ENCODE measurements around the gene ABCG5.

The ABCG5 gene

DNA sequence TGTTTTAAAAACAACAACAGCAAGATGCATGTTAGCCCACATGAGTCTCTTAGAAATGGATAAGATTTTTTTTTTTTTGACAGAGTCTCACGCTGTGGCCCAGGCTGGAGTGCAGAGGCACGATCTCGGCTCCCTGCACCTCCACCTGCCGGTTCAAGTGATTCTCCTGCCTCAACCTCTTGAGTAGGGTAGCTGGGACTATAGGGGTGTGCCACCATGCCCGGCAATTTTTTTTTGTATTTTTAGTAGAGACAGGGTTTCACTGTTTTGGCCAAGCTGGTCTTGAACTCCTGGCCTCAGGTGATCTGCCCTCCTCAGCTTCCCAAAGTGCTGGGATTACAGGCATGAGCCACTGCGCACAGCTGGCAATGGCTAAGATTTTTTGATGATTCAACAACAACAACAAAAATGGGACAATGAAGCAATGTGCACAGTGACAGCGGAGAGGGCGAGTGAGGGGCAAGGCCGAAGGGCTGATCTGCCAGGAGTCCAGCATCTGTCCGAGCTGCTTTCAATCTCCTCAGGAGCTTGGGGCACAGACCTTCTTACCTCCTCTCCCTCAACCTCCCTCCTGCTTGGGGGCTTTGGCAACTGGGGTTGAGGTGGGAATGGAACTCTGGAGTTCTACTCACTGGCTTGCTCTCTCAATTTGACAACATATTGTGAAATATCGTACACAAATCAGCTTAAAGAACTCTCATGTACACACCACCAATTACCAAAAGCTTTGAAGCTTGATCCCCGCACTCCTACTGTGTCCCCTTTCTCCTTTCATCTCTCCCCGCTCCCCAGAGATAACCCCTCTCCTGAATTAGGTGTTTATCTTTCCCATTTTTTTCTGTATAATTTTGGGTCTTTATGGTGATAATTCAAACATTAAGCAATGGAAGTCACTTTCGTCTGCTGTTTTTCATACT lies 3.6 kb upstream of the ABCG5 start:
- DNase-seq: no peak

GRCh38 chr2:43840965-43841364 lies 2.3 kb upstream of the ABCG5 start:
- no peak for DNase-seq

GRCh38 chr2:43839776-43840564 lies 1.3 kb upstream of the ABCG5 start:
- no peak for DNase-seq

GRCh38 chr2:43837831-43838559 lies 644 bp downstream of the ABCG5 start:
- DNase-seq: no peak

DNA sequence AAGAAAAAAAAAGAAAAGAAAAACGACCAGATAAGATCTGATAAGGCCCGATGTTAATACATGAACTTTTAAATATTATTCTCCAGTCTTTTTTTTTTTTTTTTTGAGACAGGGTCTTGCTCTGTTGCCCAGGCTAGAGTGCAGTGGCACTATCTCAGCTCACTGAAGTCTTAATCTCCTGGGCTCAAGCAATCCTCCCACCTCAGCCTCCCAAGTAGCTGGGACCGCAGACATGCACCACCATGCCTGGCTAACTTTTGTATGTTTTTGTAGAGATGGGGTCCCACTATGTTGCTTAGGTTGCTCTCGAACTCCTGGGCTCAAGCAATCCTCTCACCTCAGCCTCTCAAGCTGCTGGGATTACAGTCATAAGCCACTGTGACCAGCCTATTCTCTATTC lies 1.6 kb downstream of the ABCG5 start:
- DNase-seq: no peak

GRCh38 chr2:43832457-43832856 lies 6.2 kb downstream of the ABCG5 start:
- no peak for DNase-seq

DNA sequence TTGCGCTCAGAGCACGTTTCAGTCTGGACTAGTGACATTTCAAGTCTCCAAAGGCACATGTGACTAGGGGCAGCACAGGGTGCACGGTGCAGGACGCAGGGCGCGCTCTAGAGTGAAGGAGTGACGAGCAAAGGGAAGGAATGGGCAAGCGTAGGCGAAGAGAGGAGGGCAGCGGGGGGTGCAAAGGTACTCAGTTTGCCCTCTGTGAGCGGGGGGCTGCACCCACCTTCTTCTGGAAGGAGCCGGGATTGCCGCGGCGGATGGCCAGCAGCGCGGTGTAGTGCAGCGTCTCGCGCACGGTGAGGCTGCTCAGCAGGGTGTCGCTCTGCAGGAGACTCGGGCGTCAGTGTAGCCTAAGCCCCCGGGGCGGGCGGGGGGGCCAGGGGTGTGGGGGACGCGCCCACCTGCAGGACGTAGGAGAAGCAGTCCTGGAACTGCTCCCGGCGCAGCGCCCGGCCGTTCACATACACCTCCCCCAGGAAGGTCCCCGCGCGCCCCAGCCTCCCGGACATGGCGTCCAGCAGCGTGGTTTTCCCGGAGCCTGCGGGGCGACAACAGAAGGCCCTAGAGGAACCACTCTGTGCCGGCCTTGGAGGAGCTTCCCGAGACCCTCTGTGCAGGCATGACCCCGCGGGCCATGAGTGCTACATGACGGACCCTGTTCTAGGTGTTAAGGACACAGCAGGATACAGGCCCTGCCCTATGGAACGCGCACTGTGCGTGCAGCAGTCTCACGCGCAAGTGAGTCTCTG lies 6.9 kb downstream of the ABCG5 start:
- DNase-seq: no peak

GRCh38 chr2:43826305-43827250 lies 12.1 kb downstream of the ABCG5 start:
- DNase-seq: no peak

DNA sequence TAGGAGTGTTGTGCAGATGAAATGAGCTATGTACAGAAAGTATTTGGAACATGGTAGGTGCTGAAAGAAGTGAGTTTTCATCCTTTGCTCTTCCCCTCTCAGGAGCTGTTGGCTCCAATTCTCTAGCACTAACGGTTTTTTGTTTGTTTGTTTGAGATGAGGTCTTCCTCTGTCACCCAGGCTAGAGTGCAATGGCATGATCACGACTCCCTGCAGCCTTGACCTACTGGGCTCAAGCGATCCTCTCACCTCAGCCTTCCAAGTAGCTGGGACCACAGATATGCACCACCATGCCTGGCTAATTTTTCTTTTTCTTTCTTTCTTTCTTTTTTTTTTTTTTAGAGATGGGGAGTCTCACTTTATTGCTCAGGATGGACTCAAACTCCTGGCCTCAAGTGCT lies 12.8 kb downstream of the ABCG5 start:
- no peak for DNase-seq

- DNase-seq: no peak
Measured at GRCh38 chr2:43824951-43825493, 13.6 kb downstream of the ABCG5 start.

DNA sequence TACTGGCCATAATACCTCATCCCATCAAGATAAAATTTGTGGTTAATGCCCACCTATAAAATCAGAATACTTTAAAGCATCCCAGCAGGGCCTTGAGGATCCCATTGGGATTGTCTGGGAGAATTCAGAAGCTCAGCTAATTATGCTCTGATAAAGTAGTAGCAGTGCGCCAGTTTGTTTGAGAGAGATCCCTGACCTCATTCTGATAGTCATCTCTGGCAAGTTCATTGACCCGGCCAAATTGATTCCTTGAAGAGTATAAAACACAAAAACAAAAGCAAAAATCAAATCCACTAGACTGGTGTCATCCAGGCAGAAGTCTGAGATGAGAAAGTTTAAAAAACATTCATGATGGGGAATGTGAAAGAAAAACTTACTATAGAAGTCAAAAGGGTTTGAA lies 14.1 kb downstream of the ABCG5 start:
- no peak for DNase-seq

DNA sequence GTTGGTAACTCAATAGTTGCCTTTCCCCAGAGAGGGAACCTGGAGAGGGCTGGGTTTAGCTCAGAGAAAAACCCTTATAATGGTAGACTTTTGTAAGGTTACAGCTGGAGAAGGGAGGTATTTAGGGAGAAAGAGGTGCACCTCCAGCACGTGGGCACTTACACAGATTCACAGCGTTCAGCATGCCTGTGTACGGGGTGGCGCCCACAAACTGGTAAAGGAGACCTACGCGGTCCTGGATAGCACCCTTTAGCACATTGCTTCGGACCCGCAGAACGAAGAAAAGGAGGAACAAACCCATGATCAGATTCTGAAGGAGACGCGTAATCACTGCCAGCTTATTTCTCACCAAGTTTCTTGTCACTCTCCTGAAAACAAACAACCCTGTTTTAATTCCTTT lies 14.9 kb downstream of the ABCG5 start:
- no peak for DNase-seq

- DNase-seq: no peak
Measured at GRCh38 chr2:43822839-43823238, 15.8 kb downstream of the ABCG5 start.

GRCh38 chr2:43819491-43820163 lies 19.0 kb downstream of the ABCG5 start:
- no peak for DNase-seq

GRCh38 chr2:43818761-43819160 lies 19.9 kb downstream of the ABCG5 start:
- peak; percentile 39 for DNase-seq

DNA sequence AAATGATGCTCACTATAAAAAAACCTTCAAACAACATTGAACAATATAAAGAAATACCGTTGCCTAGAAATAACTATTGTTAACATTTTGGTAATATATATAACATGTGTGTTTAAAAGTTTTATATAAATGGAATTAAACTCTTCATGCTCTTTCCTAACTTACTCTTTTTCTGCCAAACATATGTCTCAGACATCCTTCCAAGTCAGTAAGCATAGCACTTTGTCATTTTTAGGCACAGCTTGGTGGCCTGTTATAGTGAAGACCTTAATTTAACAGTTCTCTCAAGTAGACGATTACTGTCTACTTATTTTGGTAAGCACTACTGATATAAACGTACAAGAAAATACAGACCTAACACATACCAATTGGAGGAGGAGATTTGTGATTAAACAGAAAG lies 23.9 kb downstream of the ABCG5 start:
- no peak for DNase-seq

GRCh38 chr2:43812947-43813346 lies 25.7 kb downstream of the ABCG5 start:
- DNase-seq: no peak

DNA sequence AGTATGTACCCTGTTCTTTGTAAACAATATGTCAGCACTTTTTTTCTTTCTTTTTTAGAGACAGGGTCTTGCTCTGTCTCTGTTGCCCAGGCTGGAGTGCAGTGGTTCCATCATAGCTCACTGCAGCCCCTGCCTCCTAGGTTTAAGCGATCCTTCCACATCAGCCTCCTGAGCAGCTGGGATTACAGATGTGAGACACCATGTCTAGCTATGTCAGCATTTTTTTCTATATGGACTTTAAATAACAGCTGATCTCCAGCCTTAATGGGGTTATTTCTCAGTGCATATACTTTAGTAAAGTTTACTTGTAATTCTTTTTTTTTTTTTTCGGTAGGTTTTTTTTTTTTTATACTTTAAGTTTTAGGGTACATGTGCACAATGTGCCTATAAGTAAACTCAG lies 26.6 kb downstream of the ABCG5 start:
- DNase-seq: no peak

- DNase-seq: no peak
Measured at GRCh38 chr2:43810888-43811287, 27.8 kb downstream of the ABCG5 start.

- DNase-seq: no peak
Measured at GRCh38 chr2:43810452-43810851, 28.2 kb downstream of the ABCG5 start.

- no peak for DNase-seq
Measured at GRCh38 chr2:43806719-43807031, 32.0 kb downstream of the ABCG5 start.

All from stimulated activated CD8-positive, alpha-beta memory T cell treated with anti-CD3 and anti-CD28 coated beads, Interleukin-4, amount 100 ng/mL, for 48 hours (primary cell).